GM21825 (cell line): ENCODE results near the gene MGLL.

ENCODE experiments used
- ATAC-seq: cut with Tn5 transposase; IDR thresholded peaks from one replicate; pipeline ENCODE4 v1.9.1; 2021; ENCODE audit warnings: mild to moderate bottlenecking, moderate library complexity; ENCODE audit not compliant: unreplicated experiment

The MGLL gene

GRCh38 chr3:127678315-127678599, 144.1 kb downstream of the MGLL start:
- ATAC-seq = no peak

GRCh38 chr3:127677541-127678314, 144.6 kb downstream of the MGLL start:
- ATAC-seq = no peak

- ATAC-seq = no peak
Measured at GRCh38 chr3:127676921-127677351, 145.4 kb downstream of the MGLL start.

- no peak for ATAC-seq
Measured at GRCh38 chr3:127676456-127676855, 145.9 kb downstream of the MGLL start.

GRCh38 chr3:127675651-127676391, 146.5 kb downstream of the MGLL start:
- no peak for ATAC-seq

- ATAC-seq = no peak
Measured at GRCh38 chr3:127674790-127675189, 147.5 kb downstream of the MGLL start.

GRCh38 chr3:127674101-127674721, 148.1 kb downstream of the MGLL start:
- ATAC-seq = no peak

- peak; percentile 13 for ATAC-seq
Measured at GRCh38 chr3:127673191-127674100, 148.9 kb downstream of the MGLL start.

- ATAC-seq = peak; percentile 64
Measured at GRCh38 chr3:127672429-127673190, 149.7 kb downstream of the MGLL start, which contains the start of gene ABTB1. Gene ABTB1, plus strand, starts transcription at chr3:127672952. Its CDS starts 74 bp downstream, at chr3:127673026.

GRCh38 chr3:127671523-127672428, 150.5 kb downstream of the MGLL start:
- peak; percentile 14 for ATAC-seq

- ATAC-seq = no peak
Measured at GRCh38 chr3:127670761-127671522, 151.4 kb downstream of the MGLL start.

- no peak for ATAC-seq
Measured at GRCh38 chr3:127670229-127670559, 152.1 kb downstream of the MGLL start.

GRCh38 chr3:127669541-127670228, 152.6 kb downstream of the MGLL start:
- no peak for ATAC-seq

- ATAC-seq = no peak
Measured at GRCh38 chr3:127668906-127669305, 153.4 kb downstream of the MGLL start.

GRCh38 chr3:127667119-127667681, 155.1 kb downstream of the MGLL start:
- ATAC-seq = no peak

GRCh38 chr3:127666676-127667075, 155.6 kb downstream of the MGLL start:
- no peak for ATAC-seq

GRCh38 chr3:127665586-127665985, 156.7 kb downstream of the MGLL start:
- no peak for ATAC-seq

- ATAC-seq = no peak
Measured at GRCh38 chr3:127665165-127665564, 157.2 kb downstream of the MGLL start.
